ENCODE data around the gene PDZRN4. TPM values are rescaled to one million over a fixed set of nuclear protein-coding genes. Genes with fewer than 3 reads are reported as not detected.

The PDZRN4 gene
- total RNA-seq, 1 experiment from 2014 or later: not detected

DNA sequence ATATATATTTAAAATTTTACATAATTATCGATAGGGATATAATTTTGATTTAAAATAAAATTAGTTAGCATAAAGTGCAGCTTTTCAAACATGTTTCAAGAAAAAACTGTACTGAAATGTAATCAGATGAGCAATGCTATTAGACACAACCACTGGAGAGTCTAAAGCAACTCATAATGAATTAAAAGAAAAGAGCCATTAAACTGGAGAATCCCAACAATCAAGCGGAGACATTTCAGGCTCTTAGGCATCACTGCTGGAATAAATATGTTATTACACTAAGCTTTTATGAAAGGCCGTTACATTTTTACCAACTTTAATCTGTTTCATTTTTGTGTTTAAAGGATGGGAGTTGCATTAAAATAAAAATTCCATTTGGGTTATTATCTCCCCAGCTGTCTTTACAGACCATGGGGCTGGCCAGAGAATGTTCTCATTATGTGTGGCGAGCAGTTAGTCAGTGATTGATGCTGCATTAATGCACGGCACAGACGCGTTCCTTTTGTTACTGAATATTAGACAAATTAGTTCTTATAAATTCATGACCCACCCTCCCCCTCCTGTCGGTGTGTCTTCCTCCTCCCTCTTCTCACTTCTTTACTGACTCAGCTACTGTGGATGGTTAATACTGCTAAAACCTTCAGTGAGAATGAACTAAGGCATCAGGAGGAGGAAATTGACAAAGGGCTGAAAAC is 156.8 kb downstream of the PDZRN4 start:
- intact Hi-C loops (cut with micrococcal nuclease; ENCODE audit: unreplicated experiment): no loop called here
- no peaks in the 10 kb centered on the region for H3K36me3 Mint-ChIP-seq (ENCODE audit: insufficient read depth, unreplicated experiment)
- H3K4me1 Mint-ChIP-seq (ENCODE audit: low read depth, unreplicated experiment): no peaks in the 10 kb centered on the region
- CTCF ChIA-PET: no interaction called here
- no peak for DNase-seq
- no TSS peak for BruUV-seq (replicated peaks)
- H3K27me3 Mint-ChIP-seq (ENCODE audit: unreplicated experiment): no peaks in the 10 kb centered on the region
- peaks cover 3% of the 10 kb centered on the region for H3K9me3 Mint-ChIP-seq (ENCODE audit: low read depth, unreplicated experiment)
- H3K27ac Mint-ChIP-seq (ENCODE audit: unreplicated experiment): no peak overlapping the region
- H3K4me3 Mint-ChIP-seq (ENCODE audit: low read depth, unreplicated experiment): no peak overlapping the region
- TF ChIP-seq, protein P1, sequence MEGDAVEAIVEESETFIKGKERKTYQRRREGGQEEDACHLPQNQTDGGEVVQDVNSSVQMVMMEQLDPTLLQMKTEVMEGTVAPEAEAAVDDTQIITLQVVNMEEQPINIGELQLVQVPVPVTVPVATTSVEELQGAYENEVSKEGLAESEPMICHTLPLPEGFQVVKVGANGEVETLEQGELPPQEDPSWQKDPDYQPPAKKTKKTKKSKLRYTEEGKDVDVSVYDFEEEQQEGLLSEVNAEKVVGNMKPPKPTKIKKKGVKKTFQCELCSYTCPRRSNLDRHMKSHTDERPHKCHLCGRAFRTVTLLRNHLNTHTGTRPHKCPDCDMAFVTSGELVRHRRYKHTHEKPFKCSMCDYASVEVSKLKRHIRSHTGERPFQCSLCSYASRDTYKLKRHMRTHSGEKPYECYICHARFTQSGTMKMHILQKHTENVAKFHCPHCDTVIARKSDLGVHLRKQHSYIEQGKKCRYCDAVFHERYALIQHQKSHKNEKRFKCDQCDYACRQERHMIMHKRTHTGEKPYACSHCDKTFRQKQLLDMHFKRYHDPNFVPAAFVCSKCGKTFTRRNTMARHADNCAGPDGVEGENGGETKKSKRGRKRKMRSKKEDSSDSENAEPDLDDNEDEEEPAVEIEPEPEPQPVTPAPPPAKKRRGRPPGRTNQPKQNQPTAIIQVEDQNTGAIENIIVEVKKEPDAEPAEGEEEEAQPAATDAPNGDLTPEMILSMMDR (IDR thresholded peaks at IDR 0.05; ENCODE audit: unreplicated experiment): no peak

DNA sequence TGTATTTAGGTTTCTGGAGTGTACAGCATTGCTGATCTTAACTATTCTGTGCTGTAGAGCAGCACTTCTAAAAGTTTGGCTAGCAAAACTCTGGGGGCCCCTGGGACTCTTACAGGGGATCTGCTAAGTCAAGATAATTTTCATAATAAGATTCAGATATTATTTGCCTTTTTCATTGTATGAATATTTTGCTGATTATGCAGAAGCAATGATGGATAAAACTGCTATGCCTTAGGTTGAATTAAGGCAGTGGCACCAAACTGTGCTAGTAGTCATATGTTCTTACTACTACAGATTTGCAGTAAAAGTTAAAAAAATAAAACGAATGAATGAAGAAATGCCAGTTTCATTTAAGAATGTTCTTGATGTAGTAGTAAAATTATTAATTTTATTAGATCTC is 160.1 kb downstream of the PDZRN4 start:
- intact Hi-C loops (cut with micrococcal nuclease; ENCODE audit: unreplicated experiment): no loop called here
- no peak for DNase-seq
- no peak overlapping the region for H3K4me3 Mint-ChIP-seq (ENCODE audit: low read depth, unreplicated experiment)
- no peaks in the 10 kb centered on the region for H3K36me3 Mint-ChIP-seq (ENCODE audit: insufficient read depth, unreplicated experiment)
- CTCF ChIA-PET: no interaction called here
- no TSS peak for BruUV-seq (replicated peaks)
- no peak overlapping the region for H3K27ac Mint-ChIP-seq (ENCODE audit: unreplicated experiment)
- no peaks in the 10 kb centered on the region for H3K27me3 Mint-ChIP-seq (ENCODE audit: unreplicated experiment)
- TF ChIP-seq, protein P1 (IDR thresholded peaks at IDR 0.05; ENCODE audit: unreplicated experiment): no peak
- no peaks in the 10 kb centered on the region for H3K4me1 Mint-ChIP-seq (ENCODE audit: low read depth, unreplicated experiment)
- H3K9me3 Mint-ChIP-seq (ENCODE audit: low read depth, unreplicated experiment): peaks cover 3% of the 10 kb centered on the region

DNA sequence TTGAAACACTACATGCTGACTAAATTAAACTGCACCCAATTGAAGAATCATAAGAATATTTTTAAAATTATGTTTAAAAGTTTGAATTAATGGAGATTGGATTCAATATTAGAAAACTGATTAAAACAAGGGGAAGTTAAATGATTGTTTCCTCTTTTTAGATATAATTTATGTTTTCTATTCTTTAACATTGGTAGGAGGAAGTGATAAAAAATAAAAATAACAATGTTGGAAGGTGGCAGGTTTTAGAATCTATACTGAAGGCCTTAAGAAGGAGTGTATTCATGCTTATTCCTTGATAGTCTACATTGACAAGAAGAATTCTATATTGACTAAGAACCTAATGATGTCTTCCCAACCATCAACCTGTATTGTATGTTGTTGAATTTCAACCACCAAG is 168.1 kb downstream of the PDZRN4 start:
- CTCF ChIA-PET: no interaction called here
- intact Hi-C loops (cut with micrococcal nuclease; ENCODE audit: unreplicated experiment): no loop called here
- DNase-seq: no peak
- TF ChIP-seq, protein P1 (IDR thresholded peaks at IDR 0.05; ENCODE audit: unreplicated experiment): no peak
- Mint-ChIP-seq H3K4me3 (ENCODE audit: low read depth, unreplicated experiment) (no peak overlapping the region), H3K36me3 (ENCODE audit: insufficient read depth, unreplicated experiment) (no peaks in the 10 kb centered on the region), H3K4me1 (ENCODE audit: low read depth, unreplicated experiment) (no peaks in the 10 kb centered on the region), H3K9me3 (ENCODE audit: low read depth, unreplicated experiment) (peaks cover 3% of the 10 kb centered on the region), H3K27me3 (ENCODE audit: unreplicated experiment) (no peaks in the 10 kb centered on the region), H3K27ac (ENCODE audit: unreplicated experiment) (no peak overlapping the region)
- BruUV-seq (replicated peaks): no TSS peak

DNA sequence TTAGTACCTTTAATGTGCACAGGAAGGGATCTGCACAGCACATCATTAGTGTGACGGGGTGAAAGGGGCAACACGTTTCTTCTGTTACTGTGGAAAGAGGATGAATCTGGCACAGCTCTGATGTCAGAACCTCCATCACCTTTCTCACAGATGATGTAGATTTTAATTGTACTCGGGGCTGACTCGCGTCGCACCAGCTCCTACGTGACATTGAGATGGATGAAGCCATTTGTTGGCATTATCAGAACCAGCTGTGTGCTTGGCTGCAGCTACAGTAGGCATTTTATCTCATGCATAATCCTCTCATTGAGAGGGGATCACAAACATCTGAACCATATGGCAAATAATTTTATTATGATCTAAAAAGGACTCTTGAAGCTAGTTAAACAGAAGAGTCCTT is 173.6 kb downstream of the PDZRN4 start:
- no peak overlapping the region for H3K4me3 Mint-ChIP-seq (ENCODE audit: low read depth, unreplicated experiment)
- no peaks in the 10 kb centered on the region for H3K27me3 Mint-ChIP-seq (ENCODE audit: unreplicated experiment)
- TF ChIP-seq, protein P1 (IDR thresholded peaks at IDR 0.05; ENCODE audit: unreplicated experiment): no peak
- no peak for DNase-seq
- intact Hi-C loops (cut with micrococcal nuclease; ENCODE audit: unreplicated experiment): loop anchor here (10.0 kb wide), 1 partner anchor 87 kb away; no protein-coding TSS in a partner anchor
- H3K27ac Mint-ChIP-seq (ENCODE audit: unreplicated experiment): no peak overlapping the region
- H3K4me1 Mint-ChIP-seq (ENCODE audit: low read depth, unreplicated experiment): no peaks in the 10 kb centered on the region
- CTCF ChIA-PET: no interaction called here
- H3K36me3 Mint-ChIP-seq (ENCODE audit: insufficient read depth, unreplicated experiment): no peaks in the 10 kb centered on the region
- H3K9me3 Mint-ChIP-seq (ENCODE audit: low read depth, unreplicated experiment): no peaks in the 10 kb centered on the region
- no TSS peak for BruUV-seq (replicated peaks)
